Measurements from ENCODE around the gene MYCN. TPM values are rescaled to one million over a fixed set of nuclear protein-coding genes. Genes with fewer than 3 reads are reported as not detected.

MYCN gene
- total RNA-seq, 4 donors from 2014 or later, result 0.57 to 3.8 (median 1.6) TPM

GRCh38 chr2:15931950-15932349 is 8.4 kb upstream of the MYCN start:
- H3K9me3 ChIP-seq, result no peaks in the 10 kb centered on the region
- no peak for TF ChIP-seq POLR2AphosphoS5 (IDR thresholded peaks at IDR 0.05)
- no peak for TF ChIP-seq POLR2A (IDR thresholded peaks at IDR 0.05)
- no peak for TF ChIP-seq EP300 (IDR thresholded peaks at IDR 0.05)
- no peak for TF ChIP-seq CTCF (IDR thresholded peaks at IDR 0.05)
- H3K27me3 ChIP-seq, result peaks cover 10% of the 10 kb centered on the region
- no peak overlapping the region for H3K4me3 ChIP-seq
- H3K36me3 ChIP-seq, result no peaks in the 10 kb centered on the region
- no peak overlapping the region for H3K27ac ChIP-seq
- 96% methylated on average over 5 of the region's 5 CpGs for WGBS
- no peak for DNase-seq (ENCODE audit: low spot score in 2 of 2)
- H3K4me1 ChIP-seq, result no peaks in the 10 kb centered on the region

GRCh38 chr2:15932394-15933183 is 7.8 kb upstream of the MYCN start:
- no peak for DNase-seq (ENCODE audit: low spot score in 2 of 2)
- no peak for TF ChIP-seq CTCF (IDR thresholded peaks at IDR 0.05)
- no peak for TF ChIP-seq POLR2AphosphoS5 (IDR thresholded peaks at IDR 0.05)
- no peak for TF ChIP-seq EP300 (IDR thresholded peaks at IDR 0.05)
- no peak for TF ChIP-seq POLR2A (IDR thresholded peaks at IDR 0.05)
- H3K9me3 ChIP-seq, result no peaks in the 10 kb centered on the region
- H3K4me1 ChIP-seq, result no peaks in the 10 kb centered on the region
- H3K27me3 ChIP-seq, result peaks cover 7% of the 10 kb centered on the region
- H3K4me3 ChIP-seq, result no peak overlapping the region
- H3K36me3 ChIP-seq, result no peaks in the 10 kb centered on the region
- H3K27ac ChIP-seq, result no peak overlapping the region
- 91% methylated on average over 21 of the region's 21 CpGs for WGBS

- H3K9me3 ChIP-seq, result no peaks in the 10 kb centered on the region
- H3K4me3 ChIP-seq, result no peak overlapping the region
- H3K27ac ChIP-seq, result no peak overlapping the region
- no peaks in the 10 kb centered on the region for H3K36me3 ChIP-seq
- 91% methylated on average over 11 of the region's 11 CpGs for WGBS
- DNase-seq (ENCODE audit: low spot score in 2 of 2), result no peak
- H3K27me3 ChIP-seq, result peaks cover under 1% of the 10 kb centered on the region
- no peak for TF ChIP-seq POLR2AphosphoS5 (IDR thresholded peaks at IDR 0.05)
- TF ChIP-seq CTCF (IDR thresholded peaks at IDR 0.05), result no peak
- no peak for TF ChIP-seq EP300 (IDR thresholded peaks at IDR 0.05)
- no peak for TF ChIP-seq POLR2A (IDR thresholded peaks at IDR 0.05)
- H3K4me1 ChIP-seq, result no peaks in the 10 kb centered on the region
Measured at GRCh38 chr2:15933184-15933845, 7.0 kb upstream of the MYCN start.

GRCh38 chr2:15934291-15934945 is 5.9 kb upstream of the MYCN start:
- Histone ChIP-seq H3K36me3 (no peaks in the 10 kb centered on the region), H3K27ac (no peak overlapping the region), H3K27me3 (peaks cover 8% of the 10 kb centered on the region), H3K4me1 (peaks cover 2% of the 10 kb centered on the region), H3K4me3 (no peak overlapping the region), H3K9me3 (no peaks in the 10 kb centered on the region)
- 90% methylated on average over 4 of the region's 4 CpGs for WGBS
- TF ChIP-seq POLR2AphosphoS5 (IDR thresholded peaks at IDR 0.05) (no peak), CTCF (IDR thresholded peaks at IDR 0.05) (no peak), EP300 (IDR thresholded peaks at IDR 0.05) (no peak), POLR2A (IDR thresholded peaks at IDR 0.05) (no peak)
- no peak for DNase-seq (ENCODE audit: low spot score in 2 of 2)

GRCh38 chr2:15935189-15935588 is 5.2 kb upstream of the MYCN start:
- no peaks in the 10 kb centered on the region for H3K36me3 ChIP-seq
- H3K9me3 ChIP-seq, result no peaks in the 10 kb centered on the region
- peaks cover 10% of the 10 kb centered on the region for H3K4me1 ChIP-seq
- peaks cover 15% of the 10 kb centered on the region for H3K27me3 ChIP-seq
- TF ChIP-seq EP300 (IDR thresholded peaks at IDR 0.05) (no peak), POLR2AphosphoS5 (IDR thresholded peaks at IDR 0.05) (no peak), POLR2A (IDR thresholded peaks at IDR 0.05) (no peak), CTCF (IDR thresholded peaks at IDR 0.05) (no peak)
- DNase-seq (ENCODE audit: low spot score in 2 of 2), result no peak
- H3K27ac ChIP-seq, result no peak overlapping the region
- H3K4me3 ChIP-seq, result no peak overlapping the region
- 96% methylated on average over 6 of the region's 6 CpGs for WGBS
